HG02588 (cell line): Measurements from ENCODE around the gene INO80C.
A peak's percentile ranks its signal among the peaks of the same experiment; 100 is the strongest.

Experiments used
- ATAC-seq: cut with Tn5 transposase; IDR thresholded peaks from one replicate; pipeline ENCODE4 v1.9.1; 2021; ENCODE audit warnings: mild to moderate bottlenecking, moderate library complexity; ENCODE audit not compliant: unreplicated experiment

INO80C gene

GRCh38 chr18:35513181-35513936 is 15.6 kb upstream of the INO80C start:
- no peak for ATAC-seq

GRCh38 chr18:35512761-35513160 is 15.0 kb upstream of the INO80C start:
- no peak for ATAC-seq

GRCh38 chr18:35511833-35512232 is 14.1 kb upstream of the INO80C start:
- ATAC-seq, result peak; percentile 25

GRCh38 chr18:35511428-35511827 is 13.7 kb upstream of the INO80C start:
- ATAC-seq, result peak; percentile 95

GRCh38 chr18:35510076-35510651 is 12.4 kb upstream of the INO80C start:
- ATAC-seq, result no peak

- no peak for ATAC-seq
Observed at GRCh38 chr18:35508746-35509338, 11.1 kb upstream of the INO80C start.

GRCh38 chr18:35508030-35508429 is 10.3 kb upstream of the INO80C start:
- no peak for ATAC-seq

GRCh38 chr18:35507623-35508022 is 9.9 kb upstream of the INO80C start:
- no peak for ATAC-seq

- no peak for ATAC-seq
Observed at GRCh38 chr18:35507192-35507591, 9.4 kb upstream of the INO80C start.

GRCh38 chr18:35506024-35506712 is 8.4 kb upstream of the INO80C start:
- no peak for ATAC-seq

GRCh38 chr18:35504996-35505395 is 7.2 kb upstream of the INO80C start:
- ATAC-seq, result no peak

- no peak for ATAC-seq
Observed at GRCh38 chr18:35502052-35502451, 4.3 kb upstream of the INO80C start.

- no peak for ATAC-seq
Observed at GRCh38 chr18:35501369-35501768, 3.6 kb upstream of the INO80C start.

- ATAC-seq, result no peak
Observed at GRCh38 chr18:35500113-35500512, 2.4 kb upstream of the INO80C start.

- peak; percentile 11 for ATAC-seq
Observed at GRCh38 chr18:35497027-35497369, 762 bp downstream of the INO80C start.

GRCh38 chr18:35495536-35496314 is 2.0 kb downstream of the INO80C start:
- no peak for ATAC-seq

- ATAC-seq, result no peak
Observed at GRCh38 chr18:35494251-35495220, 3.2 kb downstream of the INO80C start.

- ATAC-seq, result no peak
Observed at GRCh38 chr18:35491700-35492077, 6.1 kb downstream of the INO80C start.

- ATAC-seq, result no peak
Observed at GRCh38 chr18:35490894-35491699, 6.7 kb downstream of the INO80C start.
